Skeletal muscle satellite cell (primary cell): ENCODE results near the gene SSBP4.

ENCODE experiments used
- H3K27me3 ChIP-seq: 2 replicates; pipeline ENCODE4 v1.7.0; 2013; ENCODE audit warnings: low read length; ENCODE audit not compliant: control insufficient read depth, insufficient read depth
- H3K36me3 ChIP-seq: 2 replicates; pipeline ENCODE4 v1.7.0; 2013; ENCODE audit warnings: mild to moderate bottlenecking, control low read depth, low read length; ENCODE audit not compliant: insufficient read depth
- H3K4me1 ChIP-seq: 2 replicates; pipeline ENCODE4 v1.7.0; 2013; ENCODE audit warnings: low read length; ENCODE audit not compliant: control insufficient read depth, insufficient read depth
- H3K4me2 ChIP-seq: 2 replicates; pipeline ENCODE4 v1.7.0; 2013; ENCODE audit warnings: mild to moderate bottlenecking, low read length
- H3K4me3 ChIP-seq: 2 replicates; pipeline ENCODE4 v1.7.0; 2013; ENCODE audit warnings: low read length
- H3K9ac ChIP-seq: 2 replicates; pipeline ENCODE4 v1.7.0; 2013; ENCODE audit warnings: mild to moderate bottlenecking, low read depth, low read length, moderate library complexity
- H3K9me3 ChIP-seq: replicated peaks from 2 replicates; pipeline ENCODE4 v1.7.0; 2013; ENCODE audit warnings: mild to moderate bottlenecking, control low read depth, low read length

Gene SSBP4

GRCh38 chr19:18445262-18445948, 26.2 kb downstream of the SSBP4 start:
- H3K9me3 ChIP-seq: no peaks in the 10 kb centered on the region
- peaks cover 55% of the 10 kb centered on the region for H3K36me3 ChIP-seq

GRCh38 chr19:18446145-18446810, 27.1 kb downstream of the SSBP4 start:
- peaks cover 61% of the 10 kb centered on the region for H3K36me3 ChIP-seq
- no peak overlapping the region for H3K4me2 ChIP-seq

More at GRCh38 chr19:18445262-18445948, 26.2 kb downstream of the SSBP4 start:
- H3K4me1 ChIP-seq: no peaks in the 10 kb centered on the region
- H3K27me3 ChIP-seq: no peaks in the 10 kb centered on the region
- H3K4me3 ChIP-seq: no peak overlapping the region
- no peak overlapping the region for H3K9ac ChIP-seq
- H3K4me2 ChIP-seq: no peak overlapping the region

GRCh38 chr19:18446811-18447359, 27.7 kb downstream of the SSBP4 start:
- Histone ChIP-seq H3K4me2 (no peak overlapping the region), H3K9ac (no peak overlapping the region), H3K27me3 (no peaks in the 10 kb centered on the region), H3K4me3 (no peak overlapping the region), H3K36me3 (peaks cover 67% of the 10 kb centered on the region), H3K4me1 (peaks cover 2% of the 10 kb centered on the region), H3K9me3 (no peaks in the 10 kb centered on the region)

More at GRCh38 chr19:18446145-18446810, 27.1 kb downstream of the SSBP4 start:
- H3K9ac ChIP-seq: no peak overlapping the region
- peaks cover 2% of the 10 kb centered on the region for H3K4me1 ChIP-seq
- no peaks in the 10 kb centered on the region for H3K27me3 ChIP-seq
- no peak overlapping the region for H3K4me3 ChIP-seq
- no peaks in the 10 kb centered on the region for H3K9me3 ChIP-seq

- Histone ChIP-seq H3K4me2 (no peak overlapping the region), H3K36me3 (peaks cover 59% of the 10 kb centered on the region), H3K27me3 (no peaks in the 10 kb centered on the region), H3K4me1 (peaks cover 21% of the 10 kb centered on the region), H3K9me3 (no peaks in the 10 kb centered on the region), H3K4me3 (no peak overlapping the region), H3K9ac (no peak overlapping the region)
Observed at GRCh38 chr19:18449552-18449951, 30.4 kb downstream of the SSBP4 start.

GRCh38 chr19:18450021-18450930, 31.1 kb downstream of the SSBP4 start:
- H3K4me2 ChIP-seq: no peak overlapping the region
- H3K4me1 ChIP-seq: peaks cover 21% of the 10 kb centered on the region
- H3K4me3 ChIP-seq: no peak overlapping the region
- H3K27me3 ChIP-seq: no peaks in the 10 kb centered on the region
- peaks cover 58% of the 10 kb centered on the region for H3K36me3 ChIP-seq
- no peak overlapping the region for H3K9ac ChIP-seq
- no peaks in the 10 kb centered on the region for H3K9me3 ChIP-seq

- Histone ChIP-seq H3K4me3 (no peak overlapping the region), H3K9me3 (no peaks in the 10 kb centered on the region), H3K4me2 (no peak overlapping the region), H3K27me3 (no peaks in the 10 kb centered on the region), H3K9ac (no peak overlapping the region), H3K36me3 (peaks cover 53% of the 10 kb centered on the region), H3K4me1 (peaks cover 21% of the 10 kb centered on the region)
Observed at GRCh38 chr19:18450931-18451836, 32.0 kb downstream of the SSBP4 start.

GRCh38 chr19:18452386-18452785, 33.2 kb downstream of the SSBP4 start:
- Histone ChIP-seq H3K9me3 (no peaks in the 10 kb centered on the region), H3K36me3 (peaks cover 49% of the 10 kb centered on the region), H3K4me1 (peaks cover 31% of the 10 kb centered on the region), H3K4me3 (no peak overlapping the region), H3K4me2 (no peak overlapping the region), H3K9ac (no peak overlapping the region), H3K27me3 (no peaks in the 10 kb centered on the region)

- Histone ChIP-seq H3K4me2 (no peak overlapping the region), H3K9ac (no peak overlapping the region), H3K27me3 (no peaks in the 10 kb centered on the region), H3K4me3 (no peak overlapping the region), H3K4me1 (peaks cover 39% of the 10 kb centered on the region), H3K36me3 (peaks cover 54% of the 10 kb centered on the region), H3K9me3 (no peaks in the 10 kb centered on the region)
Observed at GRCh38 chr19:18453269-18454024, 34.2 kb downstream of the SSBP4 start.

- Histone ChIP-seq H3K9ac (no peak overlapping the region), H3K36me3 (peaks cover 51% of the 10 kb centered on the region), H3K27me3 (no peaks in the 10 kb centered on the region)
Observed at GRCh38 chr19:18456279-18456678, 37.1 kb downstream of the SSBP4 start.

GRCh38 chr19:18456974-18457373, 37.8 kb downstream of the SSBP4 start:
- Histone ChIP-seq H3K9ac (no peak overlapping the region), H3K4me1 (peaks cover 60% of the 10 kb centered on the region), H3K4me2 (no peak overlapping the region), H3K4me3 (no peak overlapping the region), H3K9me3 (no peaks in the 10 kb centered on the region), H3K27me3 (no peaks in the 10 kb centered on the region), H3K36me3 (peaks cover 49% of the 10 kb centered on the region)

More at GRCh38 chr19:18456279-18456678, 37.1 kb downstream of the SSBP4 start:
- Histone ChIP-seq H3K4me2 (no peak overlapping the region), H3K4me1 (peaks cover 55% of the 10 kb centered on the region), H3K9me3 (no peaks in the 10 kb centered on the region), H3K4me3 (no peak overlapping the region)
